K562 (cell line): ENCODE data around the gene PPP1R10. TPM values are rescaled to one million over a fixed set of nuclear protein-coding genes. Genes with fewer than 3 reads are reported as not detected.

Experiments used
- ADNP ChIP-seq: fragments of 200-800 bp; sonication (Bioruptor generic); IDR thresholded peaks from 2 replicates; pipeline ENCODE4 v1.6.1; 2016; ENCODE audit warnings: missing genetic modification characterization, missing compliant biosample characterization
- FIP1L1 ChIP-seq: fragments of 200-400 bp; formaldehyde crosslinking; IDR thresholded peaks from 2 replicates; pipeline ENCODE4 v1.6.1; 2018; ENCODE audit warnings: mild to moderate bottlenecking, low read depth, low read length; ENCODE audit not compliant: poor library complexity, severe bottlenecking
- FUS ChIP-seq: fragments of 200-400 bp; formaldehyde crosslinking; optimal IDR thresholded peaks from 2 replicates; pipeline ENCODE3; 2017; ENCODE audit warnings: low read depth, low read length
- NR3C1 ChIP-seq: sonication (generic); formaldehyde crosslinking; IDR thresholded peaks from 2 replicates; pipeline ENCODE4 v1.8.1; 2022; ENCODE audit warnings: missing genetic modification reagents
- PHF21A ChIP-seq: fragments of 450-650 bp; IDR thresholded peaks from 2 replicates; pipeline ENCODE4 v1.6.1; 2017; ENCODE audit warnings: low read depth, borderline replicate concordance
- PHTF2 ChIP-seq: fragments of 250-450 bp; sonication (Bioruptor Pico); IDR thresholded peaks from 2 replicates; pipeline ENCODE4 v1.5.0; 2021; ENCODE audit warnings: mild to moderate bottlenecking
- POLR2AphosphoS5 ChIP-seq: IDR thresholded peaks from 2 replicates; pipeline ENCODE4 v1.6.1; 2011; ENCODE audit warnings: mild to moderate bottlenecking, low read depth, low read length, moderate library complexity; ENCODE audit not compliant: control insufficient read depth, insufficient read depth
- POLR2G ChIP-seq: fragments of 200-400 bp; formaldehyde crosslinking; IDR thresholded peaks from 2 replicates; pipeline ENCODE4 v1.6.1; 2017; ENCODE audit warnings: low read depth, mild to moderate bottlenecking, antibody characterized with exemption, low read length, moderate library complexity
- ZC3H4 ChIP-seq: sonication (generic); formaldehyde crosslinking; IDR thresholded peaks from 2 replicates; pipeline ENCODE4 v1.9.0; 2021; ENCODE audit warnings: missing genetic modification reagents, borderline replicate concordance
- ZNF143 ChIP-seq: sonication (generic); formaldehyde crosslinking; IDR thresholded peaks from 2 replicates; pipeline ENCODE4 v1.9.0; 2022; ENCODE audit warnings: mild to moderate bottlenecking, missing genetic modification reagents
- ZNF583 ChIP-seq: fragments of 250-450 bp; sonication (Bioruptor Pico); IDR thresholded peaks from 2 replicates; pipeline ENCODE4 v1.4.0; 2020
- ZNF589 ChIP-seq: fragments of 200-800 bp; sonication (Bioruptor generic); IDR thresholded peaks from 2 replicates; pipeline ENCODE4 v1.6.1; 2016; ENCODE audit warnings: low read depth, missing genetic modification characterization, missing compliant biosample characterization
- ZNF717 ChIP-seq: fragments of 250-450 bp; sonication (Bioruptor Pico); IDR thresholded peaks from 2 replicates; pipeline ENCODE4 v1.5.0; 2021
- ZNF77 ChIP-seq: fragments of 250-450 bp; sonication (Bioruptor Pico); IDR thresholded peaks from 2 replicates; pipeline ENCODE4 v1.5.0; 2020
- ZSCAN29 ChIP-seq: fragments of 450-650 bp; IDR thresholded peaks from 2 replicates; pipeline ENCODE4 v1.6.1; 2017
- polyA plus RNA-seq, 8 experiments: library from polyadenylated mRNA; depleted of rRNA in 4 of 8; stranded (reverse) in 5 of 8; unstranded in 3 of 8; fragments of >200 nt; fragmentation: Nextera tagmentation in 2 of 8; fragmentation: Illumina TruSeq in 1 of 8; extraction: Ambion mirVana in 2 of 8; extraction: Trizol in 1 of 8; gene quantifications; 2 replicates each; pipeline versions ENCODE4 v1.2.1 to v1.2.3, GENCODE V29; 2011 to 2014; ENCODE audit warnings: inconsistent platforms in 1 of 8, missing spikeins in 1 of 8
- total RNA-seq, 7 experiments: library from RNA; depleted of rRNA in 6 of 7; stranded (reverse); fragments of >200 nt in 6 of 7; fragmentation: Illumina TruSeq in 2 of 7; extraction: Trizol in 2 of 7; gene quantifications; 2 replicates each; pipeline versions ENCODE4 v1.2.1 to v1.2.3, GENCODE V29; 2011 to 2021; ENCODE audit warnings: low replicate concordance in 1 of 7
- TF ChIP-seq, protein P1 (sequence below): fragments of 450-650 bp; IDR thresholded peaks from 2 replicates; pipeline ENCODE4 v1.7.1; 2018; ENCODE audit warnings: mild to moderate bottlenecking, low read depth; ENCODE audit not compliant: partially characterized antibody

PPP1R10 gene
- total and polyA plus RNA-seq, 9 of the 15 experiments (the other 6 are each of a cell fraction or from before 2014, with no cell fraction given), result 14.1 to 65.5 (median 32.6) TPM

DNA sequence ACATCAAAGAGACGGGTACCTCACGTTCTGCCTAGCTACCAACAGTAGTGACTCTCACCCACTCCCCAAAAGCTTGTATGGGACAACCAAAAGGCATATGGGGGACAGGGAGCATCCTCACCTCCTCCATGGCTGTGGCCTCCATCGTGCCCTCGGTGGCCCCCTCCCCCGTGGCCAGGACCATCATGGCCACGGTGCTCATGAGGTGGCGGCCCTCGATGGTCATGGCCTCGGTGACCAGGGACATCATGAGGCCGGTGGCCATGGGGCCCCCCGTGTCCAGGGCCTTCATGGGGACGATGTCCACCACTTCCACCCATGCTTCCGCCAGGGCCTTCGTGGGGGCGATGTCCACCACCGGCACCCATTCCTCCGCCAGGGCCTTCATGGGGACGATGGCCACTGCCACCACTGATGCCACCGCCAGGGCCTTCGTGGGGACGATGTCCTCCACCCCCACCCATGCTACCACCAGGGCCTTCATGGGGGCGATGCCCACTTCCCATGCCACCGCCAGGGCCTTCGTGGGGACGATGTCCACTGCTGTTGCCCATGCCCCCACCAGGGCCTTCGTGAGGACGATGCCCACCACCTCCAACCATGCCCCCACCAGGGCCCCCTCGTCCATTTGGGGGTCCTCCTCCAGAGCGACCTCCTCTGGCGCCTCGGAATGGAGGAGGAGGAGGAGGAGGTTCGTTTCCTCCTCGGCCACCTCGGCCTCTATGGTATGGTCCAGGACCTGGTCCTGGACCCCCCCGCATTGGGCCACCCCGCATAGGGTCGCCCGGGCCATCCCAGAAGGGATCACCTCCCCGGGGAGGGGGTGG lies 15.0 kb downstream of the PPP1R10 start (continued):
- no peak for TF ChIP-seq ZNF77 (CRISPR knock-in tag)
- peak; percentile 48; the same call in 1 of the 2 replicates for TF ChIP-seq POLR2AphosphoS5
- no peak for TF ChIP-seq PHF21A
- 0 out of 2 replicates have a peak, but pooled peaks have one; percentile 31 for TF ChIP-seq NR3C1 (CRISPR knock-in tag)
- no peak for TF ChIP-seq ZNF143 (CRISPR knock-in tag)
- TF ChIP-seq POLR2G, result peak; percentile 81
- no peak for TF ChIP-seq ADNP (tag)
- no peak for TF ChIP-seq ZNF589
- no peak for TF ChIP-seq ZNF717
- no peak for TF ChIP-seq FUS
- TF ChIP-seq, protein P1, sequence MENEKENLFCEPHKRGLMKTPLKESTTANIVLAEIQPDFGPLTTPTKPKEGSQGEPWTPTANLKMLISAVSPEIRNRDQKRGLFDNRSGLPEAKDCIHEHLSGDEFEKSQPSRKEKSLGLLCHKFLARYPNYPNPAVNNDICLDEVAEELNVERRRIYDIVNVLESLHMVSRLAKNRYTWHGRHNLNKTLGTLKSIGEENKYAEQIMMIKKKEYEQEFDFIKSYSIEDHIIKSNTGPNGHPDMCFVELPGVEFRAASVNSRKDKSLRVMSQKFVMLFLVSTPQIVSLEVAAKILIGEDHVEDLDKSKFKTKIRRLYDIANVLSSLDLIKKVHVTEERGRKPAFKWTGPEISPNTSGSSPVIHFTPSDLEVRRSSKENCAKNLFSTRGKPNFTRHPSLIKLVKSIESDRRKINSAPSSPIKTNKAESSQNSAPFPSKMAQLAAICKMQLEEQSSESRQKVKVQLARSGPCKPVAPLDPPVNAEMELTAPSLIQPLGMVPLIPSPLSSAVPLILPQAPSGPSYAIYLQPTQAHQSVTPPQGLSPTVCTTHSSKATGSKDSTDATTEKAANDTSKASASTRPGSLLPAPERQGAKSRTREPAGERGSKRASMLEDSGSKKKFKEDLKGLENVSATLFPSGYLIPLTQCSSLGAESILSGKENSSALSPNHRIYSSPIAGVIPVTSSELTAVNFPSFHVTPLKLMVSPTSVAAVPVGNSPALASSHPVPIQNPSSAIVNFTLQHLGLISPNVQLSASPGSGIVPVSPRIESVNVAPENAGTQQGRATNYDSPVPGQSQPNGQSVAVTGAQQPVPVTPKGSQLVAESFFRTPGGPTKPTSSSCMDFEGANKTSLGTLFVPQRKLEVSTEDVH, result no peak
- no peak for TF ChIP-seq ZC3H4 (CRISPR knock-in tag)
- no peak for TF ChIP-seq PHTF2 (CRISPR knock-in tag)
- peak; percentile 33 for TF ChIP-seq FIP1L1
- TF ChIP-seq ZNF583, result no peak
- no peak for TF ChIP-seq ZSCAN29
